Astrocyte (in vitro differentiated cells and primary cell): Measurements from ENCODE around the gene LRRC52.

ENCODE experiments used
- EZH2 ChIP-seq: IDR thresholded peaks from 2 replicates; pipeline ENCODE4 v1.6.1; 2012; ENCODE audit warnings: mild to moderate bottlenecking, low read length, inconsistent platforms; ENCODE audit not compliant: insufficient read depth
- TF ChIP-seq, protein P1 (sequence below): IDR thresholded peaks from 2 replicates; pipeline ENCODE4 v1.5.1; 2011; ENCODE audit warnings: low read depth, mild to moderate bottlenecking, inconsistent platforms, low read length, moderate library complexity; ENCODE audit not compliant: insufficient read depth

DNA sequence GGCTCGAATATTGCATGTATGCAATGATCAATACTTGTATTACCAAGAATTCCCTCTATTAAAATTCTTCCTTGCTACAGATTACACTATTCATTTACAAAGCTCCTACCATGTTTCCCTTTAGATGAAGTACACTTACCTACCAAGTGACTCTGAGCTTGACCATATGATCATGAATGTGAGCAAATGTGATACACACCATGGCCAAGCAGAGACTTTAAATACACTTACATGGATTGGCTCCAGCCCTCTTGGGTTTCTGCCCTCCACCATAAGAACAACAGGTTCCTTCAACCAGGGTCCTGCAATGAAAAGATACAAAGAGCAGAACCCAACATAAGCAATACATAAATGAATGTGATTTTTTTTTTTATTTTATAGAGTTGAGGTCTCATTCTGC is 30.0 kb downstream of the LRRC52 start:
- TF ChIP-seq, protein P1, sequence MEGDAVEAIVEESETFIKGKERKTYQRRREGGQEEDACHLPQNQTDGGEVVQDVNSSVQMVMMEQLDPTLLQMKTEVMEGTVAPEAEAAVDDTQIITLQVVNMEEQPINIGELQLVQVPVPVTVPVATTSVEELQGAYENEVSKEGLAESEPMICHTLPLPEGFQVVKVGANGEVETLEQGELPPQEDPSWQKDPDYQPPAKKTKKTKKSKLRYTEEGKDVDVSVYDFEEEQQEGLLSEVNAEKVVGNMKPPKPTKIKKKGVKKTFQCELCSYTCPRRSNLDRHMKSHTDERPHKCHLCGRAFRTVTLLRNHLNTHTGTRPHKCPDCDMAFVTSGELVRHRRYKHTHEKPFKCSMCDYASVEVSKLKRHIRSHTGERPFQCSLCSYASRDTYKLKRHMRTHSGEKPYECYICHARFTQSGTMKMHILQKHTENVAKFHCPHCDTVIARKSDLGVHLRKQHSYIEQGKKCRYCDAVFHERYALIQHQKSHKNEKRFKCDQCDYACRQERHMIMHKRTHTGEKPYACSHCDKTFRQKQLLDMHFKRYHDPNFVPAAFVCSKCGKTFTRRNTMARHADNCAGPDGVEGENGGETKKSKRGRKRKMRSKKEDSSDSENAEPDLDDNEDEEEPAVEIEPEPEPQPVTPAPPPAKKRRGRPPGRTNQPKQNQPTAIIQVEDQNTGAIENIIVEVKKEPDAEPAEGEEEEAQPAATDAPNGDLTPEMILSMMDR: no peak
- no peak for TF ChIP-seq EZH2
